Activated T-helper 17 cell treated with anti-CD3 and anti-CD28 coated beads, Interleukin-2, amount 50 U/mL, for 72 hours (primary cell): Measurements from ENCODE around the gene CFL1. TPM values are rescaled to one million over a fixed set of nuclear protein-coding genes. Genes with fewer than 3 reads are reported as not detected.
A peak's percentile ranks its signal among the peaks of the same experiment; 100 is the strongest.

Experiments
- ATAC-seq: fragments of 150-1000 bp; cut with Tn5 transposase; replicated peaks from 2 replicates; pipeline ENCODE4 v1.10.0; 2021; ENCODE audit warnings: mild to moderate bottlenecking, moderate library complexity
- H3K27ac Mint-ChIP-seq: one replicate; pipeline ENCODE4 v1.8.0; 2022; ENCODE audit warnings: mixed read lengths
- H3K27me3 Mint-ChIP-seq: one replicate; pipeline ENCODE4 v1.8.0; 2022; ENCODE audit warnings: mixed read lengths
- H3K36me3 Mint-ChIP-seq: one replicate; pipeline ENCODE4 v1.8.0; 2022; ENCODE audit warnings: low read depth, mild to moderate bottlenecking, mixed read lengths
- H3K4me1 Mint-ChIP-seq: one replicate; pipeline ENCODE4 v1.8.0; 2022; ENCODE audit warnings: mixed read lengths
- H3K4me3 Mint-ChIP-seq: one replicate; pipeline ENCODE4 v1.8.0; 2022; ENCODE audit warnings: mild to moderate bottlenecking, mixed read lengths
- H3K9me3 Mint-ChIP-seq: one replicate; pipeline ENCODE4 v1.8.0; 2022; ENCODE audit warnings: mixed read lengths
- total RNA-seq, 2 donors: library from RNA; stranded (reverse); gene quantifications; one replicate each; pipeline ENCODE4 v1.2.3, GENCODE V29; 2022

Gene CFL1
- total RNA-seq, 2 donors from 2014 or later, result 682 to 1,566 TPM

GRCh38 chr11:65868907-65869306, 10.9 kb upstream of the CFL1 start:
- peak overlapping the region; percentile 46 for H3K27ac Mint-ChIP-seq
- H3K27me3 Mint-ChIP-seq, result no peaks in the 10 kb centered on the region
- H3K4me1 Mint-ChIP-seq, result peaks cover 4% of the 10 kb centered on the region
- peaks cover 40% of the 10 kb centered on the region for H3K36me3 Mint-ChIP-seq
- H3K9me3 Mint-ChIP-seq, result no peaks in the 10 kb centered on the region
- ATAC-seq, result no peak
- H3K4me3 Mint-ChIP-seq, result no peak overlapping the region

DNA sequence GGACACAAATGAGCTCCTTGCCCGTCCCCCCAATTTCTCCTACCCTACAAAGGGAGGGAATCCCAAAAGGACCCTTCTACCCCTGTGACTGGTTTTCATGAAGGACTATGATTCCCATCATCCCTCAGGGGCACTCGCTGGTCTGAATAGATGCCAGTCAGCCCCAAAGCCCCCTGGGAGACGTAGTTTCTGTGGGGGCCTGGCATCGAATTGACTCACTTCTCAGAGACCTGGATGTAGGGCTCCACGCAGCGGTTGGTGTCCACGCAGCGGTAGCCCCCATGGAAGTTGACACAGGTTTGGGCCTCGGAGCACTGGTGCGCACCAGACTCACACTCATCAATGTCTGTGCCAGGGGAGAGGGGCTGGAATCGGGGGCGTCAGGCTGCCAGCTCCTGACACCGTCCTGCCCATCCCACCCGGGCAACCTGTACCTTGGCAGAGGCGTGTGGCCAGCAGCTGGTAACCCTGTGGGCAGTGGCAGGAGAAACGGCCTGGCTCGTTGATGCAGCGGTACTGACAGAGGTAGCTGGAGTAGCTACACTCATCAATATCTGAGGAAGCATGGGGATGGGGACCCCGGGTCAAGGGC, 10.2 kb upstream of the CFL1 start:
- no peak overlapping the region for H3K27ac Mint-ChIP-seq
- no peak for ATAC-seq
- H3K27me3 Mint-ChIP-seq, result no peaks in the 10 kb centered on the region
- H3K4me3 Mint-ChIP-seq, result no peak overlapping the region
- peaks cover 44% of the 10 kb centered on the region for H3K36me3 Mint-ChIP-seq
- no peaks in the 10 kb centered on the region for H3K9me3 Mint-ChIP-seq
- peaks cover 4% of the 10 kb centered on the region for H3K4me1 Mint-ChIP-seq

GRCh38 chr11:65867284-65868071, 9.5 kb upstream of the CFL1 start:
- H3K4me3 Mint-ChIP-seq, result no peak overlapping the region
- no peaks in the 10 kb centered on the region for H3K27me3 Mint-ChIP-seq
- H3K9me3 Mint-ChIP-seq, result no peaks in the 10 kb centered on the region
- H3K4me1 Mint-ChIP-seq, result peaks cover 10% of the 10 kb centered on the region
- no peak for ATAC-seq
- H3K36me3 Mint-ChIP-seq, result peaks cover 48% of the 10 kb centered on the region
- H3K27ac Mint-ChIP-seq, result no peak overlapping the region

GRCh38 chr11:65866509-65867283, 8.7 kb upstream of the CFL1 start:
- Mint-ChIP-seq H3K36me3 (peaks cover 55% of the 10 kb centered on the region), H3K27me3 (no peaks in the 10 kb centered on the region), H3K4me3 (no peak overlapping the region), H3K27ac (no peak overlapping the region), H3K9me3 (no peaks in the 10 kb centered on the region), H3K4me1 (peaks cover 10% of the 10 kb centered on the region)
- no peak for ATAC-seq

DNA sequence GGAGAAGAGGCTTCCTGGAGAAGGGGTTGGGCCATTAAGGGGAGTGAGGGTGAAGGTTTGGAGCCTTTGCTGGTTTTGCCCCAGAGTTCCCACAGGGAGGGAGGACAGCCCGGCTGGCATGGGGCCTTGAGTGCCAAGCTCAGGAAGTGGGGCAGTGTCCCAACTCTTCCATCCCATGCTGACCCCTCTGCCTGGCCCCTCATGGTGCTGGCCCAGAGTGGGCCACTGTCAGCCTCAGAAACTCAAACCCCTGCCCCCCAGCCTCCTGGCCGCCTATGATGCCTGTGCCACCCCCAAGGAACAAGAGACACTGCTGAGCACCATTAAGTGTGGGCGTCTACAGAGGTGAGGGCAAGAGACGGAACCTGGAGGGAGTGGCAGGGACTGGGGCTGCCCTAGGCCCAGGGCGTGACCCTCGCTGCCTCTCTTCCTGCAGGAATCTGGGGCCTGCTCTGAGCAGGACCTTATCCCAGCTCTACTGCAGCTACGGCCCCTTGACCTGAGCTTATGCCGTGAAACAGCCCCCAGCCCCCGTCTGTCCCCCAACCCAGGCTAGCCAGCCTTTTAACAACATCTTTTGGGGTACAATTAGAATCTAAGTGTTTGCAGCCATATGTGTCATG, 7.7 kb upstream of the CFL1 start:
- Mint-ChIP-seq H3K27me3 (no peaks in the 10 kb centered on the region), H3K27ac (no peak overlapping the region), H3K4me1 (peaks cover 10% of the 10 kb centered on the region), H3K9me3 (no peaks in the 10 kb centered on the region), H3K4me3 (no peak overlapping the region), H3K36me3 (peaks cover 65% of the 10 kb centered on the region)
- ATAC-seq, result no peak

DNA sequence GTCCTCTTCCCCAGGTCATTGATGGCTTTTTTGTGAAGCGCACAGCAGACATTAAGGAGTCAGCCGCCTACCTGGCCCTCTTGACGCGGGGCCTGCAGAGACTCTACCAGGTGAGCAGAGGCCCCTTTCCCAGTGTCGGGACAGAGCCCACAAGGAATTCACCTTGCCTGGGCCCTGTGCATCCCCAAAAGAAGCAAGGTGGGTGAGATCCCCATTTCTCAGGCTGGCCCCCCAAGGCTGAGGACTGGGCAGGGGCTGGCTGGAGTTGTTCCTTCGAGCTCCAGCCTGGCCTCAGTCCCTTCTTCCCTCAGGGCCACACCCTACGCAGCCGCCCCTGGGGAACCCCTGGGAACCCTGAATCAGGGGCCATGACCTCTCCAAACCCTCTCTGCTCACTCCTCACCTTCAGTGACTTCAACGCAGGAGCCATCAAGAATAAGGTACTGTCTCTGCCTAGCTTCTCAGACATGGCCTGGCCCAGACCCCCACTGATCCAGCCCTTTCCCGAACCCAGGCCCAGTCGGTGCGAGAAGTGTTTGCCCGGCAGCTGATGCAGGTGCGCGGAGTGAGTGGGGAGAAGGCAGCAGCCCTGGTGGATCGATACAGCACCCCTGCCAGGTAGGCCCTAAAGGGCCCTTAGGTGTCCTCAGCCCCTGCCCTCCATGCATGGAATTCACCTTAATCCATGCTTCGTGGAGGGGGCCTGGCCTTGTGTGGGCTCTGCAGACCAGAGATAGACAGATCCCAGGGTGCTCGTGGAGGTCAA, 6.9 kb upstream of the CFL1 start:
- Mint-ChIP-seq H3K4me3 (no peak overlapping the region), H3K36me3 (peaks cover 71% of the 10 kb centered on the region), H3K27me3 (no peaks in the 10 kb centered on the region), H3K27ac (no peak overlapping the region), H3K4me1 (peaks cover 10% of the 10 kb centered on the region), H3K9me3 (no peaks in the 10 kb centered on the region)
- ATAC-seq, result no peak

- no peaks in the 10 kb centered on the region for H3K27me3 Mint-ChIP-seq
These were observed 6.1 kb upstream of the CFL1 start for GRCh38 chr11:65863889-65864705.

DNA sequence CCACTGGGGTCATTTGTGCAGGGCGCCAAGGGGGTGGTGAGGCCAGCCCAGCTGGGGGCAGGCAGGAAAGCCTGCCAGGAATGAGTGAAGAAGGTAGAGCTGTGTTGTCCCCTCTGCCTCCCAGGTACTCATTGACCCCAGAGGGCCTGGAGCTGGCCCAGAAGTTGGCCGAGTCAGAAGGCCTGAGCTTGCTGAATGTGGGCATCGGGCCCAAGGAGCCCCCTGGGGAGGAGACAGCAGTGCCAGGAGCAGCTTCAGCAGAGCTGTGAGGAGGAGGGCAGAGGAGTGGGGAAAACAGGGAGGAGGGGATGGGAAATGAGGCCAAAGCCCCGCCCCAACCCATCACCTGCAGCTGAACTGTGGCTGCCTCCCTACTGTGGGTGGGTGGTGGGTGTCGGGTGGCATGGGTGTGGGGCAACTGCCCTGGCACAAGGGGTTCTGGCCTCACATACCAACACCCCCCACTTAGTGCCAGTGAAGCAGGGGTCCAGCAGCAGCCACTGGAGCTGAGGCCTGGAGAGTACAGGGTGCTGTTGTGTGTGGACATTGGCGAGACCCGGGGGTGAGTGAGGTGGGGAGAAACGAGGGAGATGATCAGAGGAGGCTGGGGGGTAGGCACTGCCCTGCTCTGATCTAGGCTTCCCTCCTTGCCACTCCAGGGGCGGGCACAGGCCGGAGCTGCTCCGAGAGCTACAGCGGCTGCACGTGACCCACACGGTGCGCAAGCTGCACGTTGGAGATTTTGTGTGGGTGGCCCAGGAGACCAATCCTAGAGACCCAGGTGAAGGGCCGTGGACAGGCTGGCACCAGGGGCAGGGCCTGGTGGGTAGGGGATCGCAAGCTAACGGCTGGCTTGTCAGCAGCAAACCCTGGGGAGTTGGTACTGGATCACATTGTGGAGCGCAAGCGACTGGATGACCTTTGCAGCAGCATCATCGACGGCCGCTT, 5.2 kb upstream of the CFL1 start:
- Mint-ChIP-seq H3K4me3 (peak overlapping the region; percentile 89), H3K4me1 (peaks cover 10% of the 10 kb centered on the region), H3K36me3 (peaks cover 73% of the 10 kb centered on the region), H3K27me3 (no peaks in the 10 kb centered on the region), H3K9me3 (no peaks in the 10 kb centered on the region), H3K27ac (peak overlapping the region; percentile 78)
- ATAC-seq, result no peak

More at GRCh38 chr11:65863889-65864705, 6.1 kb upstream of the CFL1 start:
- H3K9me3 Mint-ChIP-seq, result no peaks in the 10 kb centered on the region
- no peak overlapping the region for H3K27ac Mint-ChIP-seq
- H3K4me3 Mint-ChIP-seq, result no peak overlapping the region
- peaks cover 72% of the 10 kb centered on the region for H3K36me3 Mint-ChIP-seq
- ATAC-seq, result no peak
- H3K4me1 Mint-ChIP-seq, result peaks cover 10% of the 10 kb centered on the region

DNA sequence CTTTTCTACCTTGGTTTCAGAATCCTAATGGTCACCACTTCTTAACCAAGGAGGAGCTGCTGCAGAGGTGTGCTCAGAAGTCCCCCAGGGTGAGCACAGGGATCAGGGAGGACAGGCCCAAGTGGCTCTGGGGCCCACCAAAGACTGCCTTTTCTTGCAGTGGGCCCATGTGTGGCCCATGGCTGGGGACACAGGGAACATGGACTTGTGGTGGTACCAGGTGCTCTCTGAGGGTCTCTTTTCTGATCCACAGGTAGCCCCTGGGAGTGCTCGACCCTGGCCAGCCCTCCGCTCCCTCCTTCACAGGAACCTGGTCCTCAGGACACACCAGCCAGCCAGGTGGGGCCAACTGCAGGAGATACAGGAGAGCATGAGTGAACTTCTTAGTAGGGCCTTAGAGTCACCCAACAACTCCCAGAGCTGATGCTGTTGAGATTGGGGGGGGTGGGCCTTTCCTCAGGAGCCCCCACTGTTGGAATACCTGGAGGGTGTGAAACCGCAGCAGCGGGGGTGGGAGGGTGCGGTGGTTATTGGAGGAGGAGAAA, 4.3 kb upstream of the CFL1 start:
- Mint-ChIP-seq H3K27me3 (no peaks in the 10 kb centered on the region), H3K4me1 (peaks cover 10% of the 10 kb centered on the region), H3K27ac (peak overlapping the region; percentile 78), H3K4me3 (peak overlapping the region; percentile 89), H3K9me3 (no peaks in the 10 kb centered on the region), H3K36me3 (peaks cover 74% of the 10 kb centered on the region)
- ATAC-seq, result no peak

DNA sequence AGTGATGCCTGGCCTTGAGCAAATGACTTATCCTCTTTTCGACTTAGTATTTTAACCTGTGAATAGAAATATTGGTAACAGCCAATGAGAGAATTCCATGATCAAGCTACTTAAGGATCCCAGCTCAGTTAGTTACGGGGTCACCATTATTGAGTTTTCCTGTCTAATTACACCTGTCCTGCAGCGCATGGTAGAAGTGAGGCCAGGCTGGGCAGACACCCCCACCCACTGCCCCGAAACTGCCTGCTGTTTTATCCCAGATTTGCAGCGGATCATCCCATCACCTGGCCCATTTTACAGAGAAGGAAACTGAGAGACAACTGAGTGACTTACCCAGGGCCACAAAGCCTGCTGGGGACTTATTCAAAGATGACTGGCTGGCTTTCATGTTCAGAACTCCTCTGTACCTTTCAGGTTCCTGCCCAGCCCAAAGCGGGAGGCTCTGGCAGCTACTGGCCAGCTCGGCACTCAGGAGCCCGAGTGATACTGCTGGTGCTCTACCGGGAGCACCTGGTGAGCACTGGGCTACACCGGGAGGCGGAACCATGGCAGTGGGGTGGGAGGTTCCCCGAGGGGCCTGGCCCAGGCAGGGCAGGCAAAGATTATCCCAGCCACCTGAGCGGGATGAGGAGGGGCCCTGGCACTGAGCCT, 3.7 kb upstream of the CFL1 start:
- Mint-ChIP-seq H3K9me3 (no peaks in the 10 kb centered on the region), H3K27me3 (no peaks in the 10 kb centered on the region), H3K4me1 (peaks cover 13% of the 10 kb centered on the region), H3K4me3 (peak overlapping the region; percentile 89), H3K27ac (peak overlapping the region; percentile 89), H3K36me3 (peaks cover 74% of the 10 kb centered on the region)
- ATAC-seq, result no peak

- Mint-ChIP-seq H3K4me3 (peak overlapping the region; percentile 89), H3K9me3 (no peaks in the 10 kb centered on the region), H3K27me3 (no peaks in the 10 kb centered on the region), H3K36me3 (peaks cover 76% of the 10 kb centered on the region), H3K4me1 (peaks cover 18% of the 10 kb centered on the region), H3K27ac (peak overlapping the region; percentile 89)
- ATAC-seq, result no peak
These were observed 3.2 kb upstream of the CFL1 start for GRCh38 chr11:65861165-65861505.
